Uterus (tissue), 2 donors: Measurements from ENCODE around the gene A2ML1.

ENCODE experiments used
- CTCF ChIP-seq, 4 experiments: fragments of 200-600 bp in 2 of 4; fragments of 450-650 bp in 2 of 4; sonication (generic) in 2 of 4; IDR thresholded peaks; one replicate each; pipeline ENCODE4 v1.5.1; 2016 to 2019; ENCODE audit warnings: antibody characterized with exemption in 4 of 4, mild to moderate bottlenecking in 2 of 4, moderate library complexity in 1 of 4
- POLR2A ChIP-seq, 2 donors: fragments of 450-650 bp; IDR thresholded peaks; one replicate each; pipeline ENCODE4 v1.6.1; 2016; ENCODE audit warnings: antibody characterized with exemption in 2 of 2, mild to moderate bottlenecking in 1 of 2, moderate library complexity in 1 of 2

- TF ChIP-seq POLR2A (IDR thresholded peaks at IDR 0.05) (no peak), CTCF (IDR thresholded peaks at IDR 0.05) (no peak)
Observed at GRCh38 chr12:8821591-8821990, 830 bp upstream of the A2ML1 start.
